ENCODE data around the gene RBBP7. TPM values are rescaled to one million over a fixed set of nuclear protein-coding genes. Genes with fewer than 3 reads are reported as not detected.

The RBBP7 gene
- total RNA-seq, 1 donor from 2014 or later: 225 TPM

- TF ChIP-seq CTCF (IDR thresholded peaks at IDR 0.05; ENCODE audit: unreplicated experiment): no peak
- peaks cover 70% of the 10 kb centered on the region for H3K4me1 Mint-ChIP-seq
- peaks cover 41% of the 10 kb centered on the region for H3K36me3 Mint-ChIP-seq
These were observed 27.5 kb downstream of the RBBP7 start for GRCh38 chrX:16842684-16843083.

GRCh38 chrX:16839852-16840460 lies 30.2 kb downstream of the RBBP7 start:
- H3K27me3 Mint-ChIP-seq (ENCODE audit: low read depth): no peaks in the 10 kb centered on the region
- H3K9me3 Mint-ChIP-seq: no peaks in the 10 kb centered on the region
- H3K27ac Mint-ChIP-seq: peak overlapping the region; percentile 88
- H3K36me3 Mint-ChIP-seq: peaks cover 39% of the 10 kb centered on the region
- H3K4me1 Mint-ChIP-seq: peaks cover 80% of the 10 kb centered on the region
- no peak overlapping the region for H3K4me3 Mint-ChIP-seq
- no peak for TF ChIP-seq CTCF (IDR thresholded peaks at IDR 0.05; ENCODE audit: unreplicated experiment)
- DNase-seq (ENCODE audit: low spot score in 2 of 2, unreplicated experiment in 2 of 2): no peak

More at GRCh38 chrX:16842684-16843083, 27.5 kb downstream of the RBBP7 start:
- no peak for DNase-seq (ENCODE audit: low spot score in 2 of 2, unreplicated experiment in 2 of 2)
- H3K9me3 Mint-ChIP-seq: no peaks in the 10 kb centered on the region
- H3K4me3 Mint-ChIP-seq: no peak overlapping the region
- H3K27ac Mint-ChIP-seq: peak overlapping the region; percentile 89
- H3K27me3 Mint-ChIP-seq (ENCODE audit: low read depth): no peaks in the 10 kb centered on the region

GRCh38 chrX:16839219-16839851 lies 30.8 kb downstream of the RBBP7 start:
- peaks cover 33% of the 10 kb centered on the region for H3K36me3 Mint-ChIP-seq
- no peak for DNase-seq (ENCODE audit: low spot score in 2 of 2, unreplicated experiment in 2 of 2)
- H3K27me3 Mint-ChIP-seq (ENCODE audit: low read depth): no peaks in the 10 kb centered on the region
- H3K4me3 Mint-ChIP-seq: peak overlapping the region; percentile 14
- peak overlapping the region; percentile 88 for H3K27ac Mint-ChIP-seq
- TF ChIP-seq CTCF (IDR thresholded peaks at IDR 0.05; ENCODE audit: unreplicated experiment): no peak
- H3K4me1 Mint-ChIP-seq: peaks cover 80% of the 10 kb centered on the region
- no peaks in the 10 kb centered on the region for H3K9me3 Mint-ChIP-seq

- no peaks in the 10 kb centered on the region for H3K27me3 Mint-ChIP-seq (ENCODE audit: low read depth)
- no peak for TF ChIP-seq CTCF (IDR thresholded peaks at IDR 0.05; ENCODE audit: unreplicated experiment)
- H3K4me1 Mint-ChIP-seq: peaks cover 80% of the 10 kb centered on the region
- H3K9me3 Mint-ChIP-seq: no peaks in the 10 kb centered on the region
- peak overlapping the region; percentile 88 for H3K27ac Mint-ChIP-seq
- H3K4me3 Mint-ChIP-seq: no peak overlapping the region
- H3K36me3 Mint-ChIP-seq: peaks cover 33% of the 10 kb centered on the region
- no peak for DNase-seq (ENCODE audit: low spot score in 2 of 2, unreplicated experiment in 2 of 2)
These were observed 31.7 kb downstream of the RBBP7 start for GRCh38 chrX:16838202-16839066.

GRCh38 chrX:16836371-16836770 lies 33.8 kb downstream of the RBBP7 start:
- TF ChIP-seq CTCF (IDR thresholded peaks at IDR 0.05; ENCODE audit: unreplicated experiment): peak; percentile 35
- no peak overlapping the region for H3K4me3 Mint-ChIP-seq

More at GRCh38 chrX:16836371-16836770, 33.8 kb downstream of the RBBP7 start:
- no peak for DNase-seq (ENCODE audit: low spot score in 2 of 2, unreplicated experiment in 2 of 2)
- H3K36me3 Mint-ChIP-seq: peaks cover 20% of the 10 kb centered on the region
- H3K4me1 Mint-ChIP-seq: peaks cover 82% of the 10 kb centered on the region
- no peaks in the 10 kb centered on the region for H3K9me3 Mint-ChIP-seq
- peak overlapping the region; percentile 55 for H3K27ac Mint-ChIP-seq
- no peaks in the 10 kb centered on the region for H3K27me3 Mint-ChIP-seq (ENCODE audit: low read depth)
